Cardiac fibroblast (primary cell): ENCODE results near the gene OPN1LW.
A peak's percentile ranks its signal among the peaks of the same experiment; 100 is the strongest.
"Not testable (repeated sequence)": the region's sequence is repeated elsewhere in the genome, so short reads cannot be mapped to it uniquely, and the experiment has no call there.

ENCODE experiments used
- DNase-seq, 2 donors: peaks; one replicate each; pipeline versions ENCODE4 v3.0.0 to v3.0.0-alpha.2; 2010; ENCODE audit warnings: low read depth in 2 of 2
- H3K4me3 ChIP-seq, 2 donors: replicated peaks in 1 of 2; 1 replicate in 1 of 2; 2 replicates in 1 of 2; pipeline ENCODE4 v1.5.1; 2011; ENCODE audit warnings: low read depth in 2 of 2, low read length in 2 of 2, mild to moderate bottlenecking in 2 of 2, moderate library complexity in 1 of 2
- TF ChIP-seq, protein P1 (sequence below): IDR thresholded peaks from one replicate; pipeline ENCODE4 v1.5.1; 2011; ENCODE audit warnings: low read depth, mild to moderate bottlenecking, low read length, inconsistent platforms

OPN1LW gene

DNA sequence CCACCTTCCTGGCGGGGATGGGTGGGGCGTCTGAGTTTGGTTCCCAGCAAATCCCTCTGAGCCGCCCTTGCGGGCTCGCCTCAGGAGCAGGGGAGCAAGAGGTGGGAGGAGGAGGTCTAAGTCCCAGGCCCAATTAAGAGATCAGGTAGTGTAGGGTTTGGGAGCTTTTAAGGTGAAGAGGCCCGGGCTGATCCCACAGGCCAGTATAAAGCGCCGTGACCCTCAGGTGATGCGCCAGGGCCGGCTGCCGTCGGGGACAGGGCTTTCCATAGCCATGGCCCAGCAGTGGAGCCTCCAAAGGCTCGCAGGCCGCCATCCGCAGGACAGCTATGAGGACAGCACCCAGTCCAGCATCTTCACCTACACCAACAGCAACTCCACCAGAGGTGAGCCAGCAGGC is at the start of gene OPN1LW:
Gene OPN1LW (plus strand): TSS at position 234 of the 400 bp plus-strand sequence. CDS start 41 bp downstream, at position 275.
- not testable (repeated sequence) for H3K4me3 ChIP-seq

DNA sequence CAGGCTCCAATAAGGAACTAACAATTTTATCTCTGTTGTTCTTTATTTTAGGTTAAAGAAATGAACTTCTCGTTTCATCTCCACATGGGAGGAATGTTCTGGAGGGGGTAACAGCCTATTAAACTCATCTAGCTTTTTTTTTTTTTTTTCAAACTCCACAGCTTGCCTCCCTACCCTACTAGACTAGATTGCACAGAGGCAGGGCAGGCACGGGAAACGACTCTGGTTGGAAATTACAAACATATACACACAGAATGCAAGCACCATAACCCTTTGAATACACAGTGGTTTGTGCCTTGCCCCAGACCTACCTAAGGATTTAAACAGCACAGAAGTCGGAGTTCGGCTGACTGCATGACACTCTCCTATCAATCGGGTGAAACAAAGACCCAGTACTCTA is 49.2 kb upstream of the OPN1LW start:
- TF ChIP-seq, protein P1, sequence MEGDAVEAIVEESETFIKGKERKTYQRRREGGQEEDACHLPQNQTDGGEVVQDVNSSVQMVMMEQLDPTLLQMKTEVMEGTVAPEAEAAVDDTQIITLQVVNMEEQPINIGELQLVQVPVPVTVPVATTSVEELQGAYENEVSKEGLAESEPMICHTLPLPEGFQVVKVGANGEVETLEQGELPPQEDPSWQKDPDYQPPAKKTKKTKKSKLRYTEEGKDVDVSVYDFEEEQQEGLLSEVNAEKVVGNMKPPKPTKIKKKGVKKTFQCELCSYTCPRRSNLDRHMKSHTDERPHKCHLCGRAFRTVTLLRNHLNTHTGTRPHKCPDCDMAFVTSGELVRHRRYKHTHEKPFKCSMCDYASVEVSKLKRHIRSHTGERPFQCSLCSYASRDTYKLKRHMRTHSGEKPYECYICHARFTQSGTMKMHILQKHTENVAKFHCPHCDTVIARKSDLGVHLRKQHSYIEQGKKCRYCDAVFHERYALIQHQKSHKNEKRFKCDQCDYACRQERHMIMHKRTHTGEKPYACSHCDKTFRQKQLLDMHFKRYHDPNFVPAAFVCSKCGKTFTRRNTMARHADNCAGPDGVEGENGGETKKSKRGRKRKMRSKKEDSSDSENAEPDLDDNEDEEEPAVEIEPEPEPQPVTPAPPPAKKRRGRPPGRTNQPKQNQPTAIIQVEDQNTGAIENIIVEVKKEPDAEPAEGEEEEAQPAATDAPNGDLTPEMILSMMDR, result no peak
- H3K4me3 ChIP-seq, result no peak overlapping the region
- DNase-seq, result no peak

More for the DNA sequence above, at the start of gene OPN1LW:
- not testable (repeated sequence) for DNase-seq

- TF ChIP-seq, protein P1, result no peak
- DNase-seq, result peak in 1 of 2 donors; percentile 30
- peak overlapping the region; percentile 55 to 63 for H3K4me3 ChIP-seq
Observed at GRCh38 chrX:154096140-154097002, 47.7 kb upstream of the OPN1LW start.

- peak overlapping the region; percentile 55 to 63 for H3K4me3 ChIP-seq
- DNase-seq, result peak; percentile 43 to 73
- TF ChIP-seq, protein P1, result no peak
Observed at GRCh38 chrX:154097003-154097588, 46.9 kb upstream of the OPN1LW start.

GRCh38 chrX:154097589-154098541 is 46.2 kb upstream of the OPN1LW start, which contains the start of gene MECP2:
TSS of gene MECP2 (minus strand) at chrX:154097717.
- TF ChIP-seq, protein P1, result no peak
- peak; percentile 92 to 95 for DNase-seq
- peak within 1 kb of the TSS; percentile 55 to 63 for H3K4me3 ChIP-seq

DNA sequence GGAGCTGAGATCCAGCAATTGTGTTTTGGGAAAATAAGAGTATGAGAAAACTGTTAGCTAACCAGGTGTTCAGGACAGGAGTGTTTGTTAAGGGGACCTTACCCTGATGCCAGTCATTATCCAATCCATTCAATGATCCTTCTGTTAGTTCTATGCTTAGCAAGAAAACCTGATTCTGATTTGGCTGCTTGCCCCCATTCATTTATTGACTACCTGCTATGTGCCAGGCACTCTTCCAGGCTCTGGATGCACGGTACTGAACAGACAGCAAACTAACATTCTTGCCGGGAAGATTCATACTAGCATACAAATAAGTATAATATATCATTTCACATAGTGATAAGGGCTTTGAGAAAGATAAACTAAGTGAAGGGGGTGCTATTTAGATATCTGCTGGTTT is 45.5 kb upstream of the OPN1LW start:
- TF ChIP-seq, protein P1, result no peak
- no peak for DNase-seq
- no peak overlapping the region for H3K4me3 ChIP-seq
